HUES64 (cell line): ENCODE measurements around the gene PYDC1.

ENCODE experiments used
- H3K27ac ChIP-seq: 2 replicates; pipeline ENCODE4 v1.7.0; 2013; ENCODE audit warnings: low read depth, low read length, inconsistent platforms
- H3K27me3 ChIP-seq: 2 replicates; pipeline ENCODE4 v1.6.1; 2013; ENCODE audit warnings: mild to moderate bottlenecking, low read length; ENCODE audit not compliant: insufficient read depth
- H3K36me3 ChIP-seq: 2 replicates; pipeline ENCODE4 v1.6.1; 2013; ENCODE audit warnings: mild to moderate bottlenecking, low read length; ENCODE audit not compliant: insufficient read depth
- H3K4me1 ChIP-seq: 2 replicates; pipeline ENCODE4 v1.6.1; 2013; ENCODE audit warnings: mild to moderate bottlenecking, low read length, moderate library complexity; ENCODE audit not compliant: insufficient read depth
- H3K4me3 ChIP-seq: 2 replicates; pipeline ENCODE4 v1.5.1; 2013; ENCODE audit warnings: mild to moderate bottlenecking, low read length, moderate library complexity
- H3K9ac ChIP-seq: 2 replicates; pipeline ENCODE4 v1.6.1; 2013; ENCODE audit warnings: mild to moderate bottlenecking, low read depth, low read length
- H3K9me3 ChIP-seq: 2 replicates; pipeline ENCODE4 v1.6.1; 2013; ENCODE audit warnings: low read depth, low read length; ENCODE audit not compliant: insufficient read depth
- WGBS: fragments of 150-250, 120-280 bp; methylation state at CpG from one replicate; pipeline ENCODE4 v1.1.7; 2013; ENCODE audit warnings: missing lambda C conversion rate; 5-methylcytosine and 5-hydroxymethylcytosine counted together

Gene PYDC1

DNA sequence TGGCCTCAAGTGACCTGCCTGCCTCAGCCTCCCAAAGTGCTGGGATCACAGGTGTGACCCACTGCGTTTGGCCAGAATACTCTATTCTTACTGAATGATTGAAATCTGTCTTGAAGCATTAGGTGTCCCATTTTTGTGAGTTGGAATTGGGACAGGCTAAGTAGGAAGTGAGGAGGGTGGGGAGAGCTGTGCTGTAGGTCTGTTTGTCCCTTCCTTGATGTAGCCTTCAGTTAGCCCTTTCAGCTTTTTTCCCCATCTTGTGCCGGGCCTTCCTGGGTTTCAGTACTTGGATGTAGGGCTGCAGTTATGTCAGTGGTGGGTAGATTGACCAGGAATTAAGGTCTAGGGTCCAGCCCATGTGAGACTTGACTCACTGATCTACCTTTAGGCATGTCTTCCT lies 23.1 kb downstream of the PYDC1 start:
- Histone ChIP-seq H3K36me3 (peaks cover 87% of the 10 kb centered on the region), H3K27ac (no peak overlapping the region), H3K4me3 (no peak overlapping the region), H3K27me3 (no peaks in the 10 kb centered on the region), H3K9me3 (no peaks in the 10 kb centered on the region), H3K4me1 (no peaks in the 10 kb centered on the region), H3K9ac (no peak overlapping the region)
- WGBS: 100% methylated on average over 2 of the region's 2 CpGs

DNA sequence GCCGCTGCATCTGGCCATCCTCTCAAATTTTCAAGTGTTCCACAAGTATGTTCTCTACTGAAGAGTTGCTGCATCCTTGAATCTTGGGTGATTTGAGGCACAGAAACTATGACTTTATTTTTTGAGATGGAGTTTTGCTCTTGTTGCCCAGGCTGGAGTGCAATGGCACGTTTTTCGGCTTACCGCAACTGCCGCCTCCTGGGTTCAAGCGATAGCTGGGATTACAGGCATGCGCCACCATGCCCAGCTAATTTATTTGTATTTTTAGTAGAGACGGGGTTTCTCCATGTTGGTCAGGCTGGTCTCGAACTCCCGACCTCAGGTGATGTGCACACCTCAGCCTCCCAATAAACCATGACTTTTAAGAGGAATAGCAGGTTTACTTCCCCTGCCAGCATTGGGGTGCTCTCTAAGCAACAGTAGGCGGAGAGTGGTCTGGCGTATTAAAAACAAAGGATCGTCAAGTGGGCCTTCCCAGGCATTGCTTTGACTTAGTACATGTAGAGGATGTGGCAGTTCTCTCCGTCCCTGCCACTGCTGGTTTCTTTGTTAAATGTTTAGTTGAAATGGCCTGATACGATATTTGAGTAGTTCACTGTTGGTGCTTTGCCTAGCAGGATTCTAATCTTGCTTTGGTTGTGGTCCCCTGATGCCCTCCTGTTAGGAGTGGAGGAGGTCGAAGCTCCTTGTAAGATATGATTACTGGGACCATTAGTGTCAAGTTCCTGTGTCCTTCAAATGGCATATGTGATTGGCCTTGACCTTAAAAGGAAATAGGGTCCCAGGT lies 23.9 kb downstream of the PYDC1 start:
- Histone ChIP-seq H3K4me3 (no peak overlapping the region), H3K27me3 (no peaks in the 10 kb centered on the region), H3K9me3 (no peaks in the 10 kb centered on the region), H3K36me3 (peaks cover 91% of the 10 kb centered on the region), H3K4me1 (no peaks in the 10 kb centered on the region), H3K27ac (no peak overlapping the region), H3K9ac (no peak overlapping the region)
- WGBS: 96% methylated on average over 16 of the region's 16 CpGs

DNA sequence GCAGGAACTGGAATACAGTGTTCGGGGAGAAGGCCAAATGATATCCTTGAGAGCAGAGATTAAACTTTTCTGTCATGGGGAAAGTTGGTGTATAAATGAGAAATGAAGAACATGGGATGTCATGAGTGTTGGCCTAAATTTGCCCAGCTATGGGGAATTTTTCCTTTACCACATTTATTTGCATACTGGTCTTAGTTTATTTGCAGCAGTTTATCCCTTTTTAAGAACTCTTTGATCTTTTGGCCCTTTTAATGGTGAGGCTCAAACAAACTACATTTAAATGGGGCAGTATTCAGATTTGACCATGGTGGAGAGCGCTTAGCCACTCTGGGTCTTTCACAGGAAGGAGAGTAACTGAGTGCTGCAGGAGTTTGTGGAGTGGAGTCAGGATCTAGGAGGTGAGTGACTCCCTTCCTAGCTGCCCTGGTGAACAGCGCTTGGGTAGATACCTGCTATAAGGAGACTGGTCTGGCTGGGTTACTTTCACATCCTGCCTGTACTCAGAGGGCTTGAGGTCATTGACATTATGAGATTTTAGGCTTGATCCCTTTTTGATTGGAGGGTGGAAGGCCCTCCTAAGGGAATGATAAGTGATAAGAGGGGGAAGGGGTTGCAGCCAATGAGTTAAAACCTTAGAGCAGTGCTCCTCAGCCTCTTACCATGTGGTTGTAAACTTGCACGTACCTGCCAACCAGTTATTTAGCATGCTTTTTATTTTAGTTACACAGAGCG lies 25.1 kb downstream of the PYDC1 start:
- WGBS: 95% methylated on average over 5 of the region's 5 CpGs
- no peak overlapping the region for H3K4me3 ChIP-seq
- no peaks in the 10 kb centered on the region for H3K4me1 ChIP-seq
- H3K9ac ChIP-seq: no peak overlapping the region
- peaks cover 100% of the 10 kb centered on the region for H3K36me3 ChIP-seq
- no peaks in the 10 kb centered on the region for H3K27me3 ChIP-seq
- no peaks in the 10 kb centered on the region for H3K9me3 ChIP-seq
- H3K27ac ChIP-seq: no peak overlapping the region

DNA sequence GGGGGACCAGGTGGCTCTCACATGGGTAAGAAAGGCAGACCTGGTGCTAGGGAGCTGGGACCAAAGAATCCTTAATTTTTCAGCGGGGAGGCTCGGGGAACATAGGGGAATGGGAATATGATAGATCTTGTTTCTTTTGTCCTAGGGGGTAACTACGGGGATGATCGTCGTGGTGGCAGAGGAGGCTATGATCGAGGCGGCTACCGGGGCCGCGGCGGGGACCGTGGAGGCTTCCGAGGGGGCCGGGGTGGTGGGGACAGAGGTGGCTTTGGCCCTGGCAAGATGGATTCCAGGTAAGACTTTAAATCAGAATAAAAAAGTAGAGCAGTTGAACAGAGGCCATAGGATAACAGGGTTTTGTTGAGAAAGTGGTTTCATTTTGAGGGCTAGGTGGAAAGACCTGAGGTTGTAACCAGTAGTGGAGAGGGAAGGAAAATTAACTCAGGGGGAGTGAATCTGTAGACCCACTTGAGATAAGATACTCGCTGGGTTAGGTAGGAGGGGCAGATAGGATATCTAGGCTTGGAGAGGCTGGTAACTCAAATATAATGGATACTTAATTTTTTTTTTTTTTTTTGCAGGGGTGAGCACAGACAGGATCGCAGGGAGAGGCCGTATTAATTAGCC lies 26.0 kb downstream of the PYDC1 start:
- Histone ChIP-seq H3K27ac (no peak overlapping the region), H3K9me3 (no peaks in the 10 kb centered on the region), H3K36me3 (peaks cover 100% of the 10 kb centered on the region), H3K4me3 (no peak overlapping the region), H3K9ac (no peak overlapping the region), H3K27me3 (no peaks in the 10 kb centered on the region), H3K4me1 (no peaks in the 10 kb centered on the region)
- whole genome bisulfite sequencing: 96% methylated on average over 17 of the region's 17 CpGs

DNA sequence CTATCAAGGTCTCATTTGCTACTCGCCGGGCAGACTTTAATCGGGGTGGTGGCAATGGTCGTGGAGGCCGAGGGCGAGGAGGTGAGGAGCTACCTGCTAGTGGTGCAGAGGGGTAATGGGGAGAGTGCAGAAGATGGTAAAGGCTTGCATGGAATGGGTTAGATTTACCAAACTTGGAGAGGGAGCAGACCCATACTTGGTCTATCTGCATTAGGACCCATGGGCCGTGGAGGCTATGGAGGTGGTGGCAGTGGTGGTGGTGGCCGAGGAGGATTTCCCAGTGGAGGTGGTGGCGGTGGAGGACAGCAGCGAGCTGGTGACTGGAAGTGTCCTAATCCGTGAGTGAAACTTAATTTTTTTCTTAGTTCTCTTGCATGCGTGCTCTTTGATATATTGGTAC lies 26.9 kb downstream of the PYDC1 start:
- 95% methylated on average over 12 of the region's 12 CpGs for WGBS
- H3K9ac ChIP-seq: no peak overlapping the region
- no peak overlapping the region for H3K27ac ChIP-seq
- H3K4me1 ChIP-seq: no peaks in the 10 kb centered on the region
- H3K36me3 ChIP-seq: peaks cover 100% of the 10 kb centered on the region
- H3K9me3 ChIP-seq: no peaks in the 10 kb centered on the region
- H3K4me3 ChIP-seq: no peak overlapping the region
- no peaks in the 10 kb centered on the region for H3K27me3 ChIP-seq

DNA sequence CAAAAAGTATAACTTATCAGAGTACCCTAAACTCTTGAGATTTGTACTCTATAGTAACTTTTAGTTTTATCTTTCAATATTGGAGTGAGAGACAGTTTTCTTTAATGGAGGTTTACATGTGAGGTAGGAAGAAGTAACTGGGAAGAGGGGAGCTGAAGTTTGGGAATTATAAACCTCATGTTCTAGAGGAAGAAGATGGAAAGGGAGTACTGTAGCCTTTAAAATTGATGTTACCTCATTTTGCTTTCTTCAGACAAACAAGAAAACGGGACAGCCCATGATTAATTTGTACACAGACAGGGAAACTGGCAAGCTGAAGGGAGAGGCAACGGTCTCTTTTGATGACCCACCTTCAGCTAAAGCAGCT lies 27.5 kb downstream of the PYDC1 start:
- Histone ChIP-seq H3K27me3 (no peaks in the 10 kb centered on the region), H3K9me3 (no peaks in the 10 kb centered on the region), H3K4me1 (no peaks in the 10 kb centered on the region), H3K36me3 (peaks cover 100% of the 10 kb centered on the region), H3K9ac (no peak overlapping the region), H3K4me3 (no peak overlapping the region), H3K27ac (no peak overlapping the region)
- WGBS: 97% methylated on average over 2 of the region's 2 CpGs

DNA sequence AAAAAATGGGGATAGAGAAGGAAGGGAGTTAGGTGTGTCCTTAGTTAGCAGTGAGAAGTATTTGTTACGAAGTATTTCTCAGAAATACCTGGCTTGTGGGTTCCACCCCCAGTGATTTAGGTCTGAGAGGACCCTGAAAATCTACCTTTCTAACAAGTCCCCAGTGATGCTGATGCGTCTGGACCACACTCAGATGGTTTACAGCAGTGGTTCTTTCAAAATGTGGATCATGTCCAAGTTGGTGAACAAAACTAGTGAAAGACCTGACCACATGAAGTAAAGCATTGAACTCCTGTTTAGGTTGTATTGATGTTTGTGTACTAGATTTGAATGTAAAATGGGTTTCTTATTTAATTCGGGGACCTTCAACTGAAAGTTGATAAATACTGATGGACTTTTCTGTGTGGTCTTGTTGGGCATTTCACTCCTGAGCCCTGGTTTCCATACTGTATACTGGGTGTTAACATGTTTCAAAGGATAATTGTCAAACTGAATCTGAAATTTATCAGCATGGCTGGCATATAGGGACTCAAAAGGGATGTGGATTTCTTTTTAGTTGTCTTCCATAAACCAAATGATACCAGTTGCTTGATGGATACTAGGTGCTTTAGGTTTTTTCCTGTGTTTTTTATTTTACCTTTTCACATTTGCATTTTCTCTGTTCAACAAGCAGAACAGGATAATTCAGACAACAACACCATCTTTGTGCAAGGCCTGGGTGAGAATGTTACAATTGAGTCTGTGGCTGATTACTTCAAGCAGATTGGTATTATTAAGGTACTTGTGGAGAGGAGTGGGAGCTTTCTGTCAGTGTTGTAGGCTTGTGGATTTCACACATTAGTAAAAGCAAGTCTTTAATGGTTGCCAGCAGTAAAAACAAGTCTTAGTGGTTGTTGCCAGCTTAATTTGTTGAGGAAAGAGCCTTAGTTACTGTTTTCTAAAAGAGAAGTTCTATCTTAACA lies 28.2 kb downstream of the PYDC1 start:
- Histone ChIP-seq H3K4me3 (no peak overlapping the region), H3K9me3 (no peaks in the 10 kb centered on the region), H3K36me3 (peaks cover 100% of the 10 kb centered on the region), H3K27me3 (no peaks in the 10 kb centered on the region), H3K9ac (no peak overlapping the region), H3K4me1 (no peaks in the 10 kb centered on the region), H3K27ac (no peak overlapping the region)
- 97% methylated on average over 3 of the region's 3 CpGs for WGBS

DNA sequence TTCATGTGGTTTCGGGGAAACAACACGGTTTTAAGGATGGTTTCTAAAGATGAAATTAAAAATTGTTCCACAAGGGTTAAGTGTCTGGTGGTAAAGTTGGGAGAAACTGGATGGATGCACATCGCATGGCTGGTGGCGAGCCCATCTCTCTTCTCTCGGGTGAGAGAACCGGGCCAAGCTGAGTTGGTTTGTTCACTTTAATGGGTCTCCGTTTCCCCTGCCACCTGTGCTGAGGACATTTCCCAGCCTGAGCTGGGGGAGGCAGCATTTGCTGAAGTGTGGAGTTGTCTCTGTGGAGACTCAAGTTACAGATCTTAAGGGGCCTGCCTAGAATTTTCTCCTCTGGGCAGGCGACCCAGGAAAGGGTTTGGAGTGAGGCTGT lies 29.1 kb downstream of the PYDC1 start:
- peaks cover 100% of the 10 kb centered on the region for H3K36me3 ChIP-seq
- H3K4me3 ChIP-seq: no peak overlapping the region
- no peaks in the 10 kb centered on the region for H3K27me3 ChIP-seq
- H3K9me3 ChIP-seq: no peaks in the 10 kb centered on the region
- no peak overlapping the region for H3K27ac ChIP-seq
- H3K4me1 ChIP-seq: no peaks in the 10 kb centered on the region; the same call in 1 of the 2 replicates
- 91% methylated on average over 8 of the region's 8 CpGs for WGBS
- H3K9ac ChIP-seq: no peak overlapping the region

DNA sequence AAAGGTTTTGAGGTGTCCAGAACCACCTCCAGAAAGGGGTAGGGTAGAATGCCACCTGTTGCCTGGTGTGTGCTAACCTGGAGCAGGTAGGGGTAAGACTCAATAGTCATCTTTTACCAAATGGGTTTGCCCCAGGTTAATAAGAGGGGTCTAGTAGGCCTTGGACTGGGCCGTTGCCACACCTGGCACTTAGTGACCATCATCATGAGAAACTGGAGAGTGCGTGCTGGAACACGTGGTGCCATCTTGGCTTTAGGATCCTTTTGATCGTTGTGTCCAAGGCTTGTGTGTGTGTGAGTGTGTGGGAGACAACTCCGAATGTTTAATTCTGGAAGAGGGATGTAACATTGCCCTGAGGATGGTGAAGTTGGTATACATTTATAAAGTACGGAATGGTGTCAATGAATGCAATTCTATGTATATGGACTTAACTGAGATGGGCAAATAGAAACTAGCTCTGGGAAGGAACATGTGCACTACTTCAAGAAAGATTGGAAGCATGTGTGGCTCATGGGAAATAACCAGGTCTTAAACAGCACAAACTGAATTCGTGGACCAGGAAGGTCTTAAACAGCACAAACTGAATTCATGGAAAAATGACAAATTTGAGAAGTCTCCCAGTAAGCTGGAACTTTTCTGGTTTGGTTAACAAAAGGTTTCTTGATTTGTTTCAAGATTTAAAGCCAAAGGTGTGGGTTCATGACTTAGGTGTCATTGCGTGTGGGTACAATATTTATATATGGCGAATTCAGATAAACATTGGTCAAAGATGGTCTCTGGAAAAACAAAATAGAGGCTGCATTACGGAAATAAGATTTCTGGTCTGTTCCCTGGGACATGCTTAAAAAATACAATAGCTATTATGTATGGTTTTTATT lies 29.8 kb downstream of the PYDC1 start:
- H3K36me3 ChIP-seq: peaks cover 100% of the 10 kb centered on the region
- H3K27ac ChIP-seq: no peak overlapping the region
- H3K27me3 ChIP-seq: no peaks in the 10 kb centered on the region
- peaks cover 4% of the 10 kb centered on the region; the same call in 1 of the 2 replicates for H3K4me1 ChIP-seq
- no peak overlapping the region for H3K9ac ChIP-seq
- no peak overlapping the region for H3K4me3 ChIP-seq
- 95% methylated on average over 10 of the region's 10 CpGs for WGBS
- no peaks in the 10 kb centered on the region for H3K9me3 ChIP-seq

DNA sequence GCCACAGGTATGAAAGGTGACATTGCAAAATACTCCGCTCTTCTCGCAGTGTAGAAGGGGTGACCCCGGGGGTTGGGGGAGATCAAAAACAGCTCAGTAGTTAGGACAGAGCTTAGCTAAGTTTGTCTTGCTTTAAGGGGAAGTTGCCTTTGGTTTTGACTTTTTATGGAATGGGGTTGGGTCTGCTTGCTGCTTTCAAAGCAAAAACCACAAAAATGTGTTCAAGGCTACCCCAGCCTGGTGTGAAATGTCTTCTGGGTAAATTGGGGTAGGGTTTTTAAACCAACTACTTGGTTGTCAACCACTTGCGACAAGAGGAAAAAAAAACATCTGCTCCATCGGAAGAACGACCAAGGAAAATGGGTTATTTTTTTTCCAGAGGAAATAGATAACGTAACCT lies 30.8 kb downstream of the PYDC1 start:
- Histone ChIP-seq H3K27me3 (no peaks in the 10 kb centered on the region), H3K9me3 (no peaks in the 10 kb centered on the region), H3K27ac (no peak overlapping the region), H3K36me3 (peaks cover 99% of the 10 kb centered on the region), H3K4me3 (no peak overlapping the region), H3K9ac (no peak overlapping the region), H3K4me1 (peaks cover 5% of the 10 kb centered on the region; the same call in 1 of the 2 replicates)
- WGBS: 97% methylated on average over 7 of the region's 7 CpGs
